ENCODE results near the gene CAVIN2.

GRCh38 chr2:191795715-191796114 is 51.2 kb downstream of the CAVIN2 start:
- TF ChIP-seq CTCF (IDR thresholded peaks at IDR 0.05) (no peak), POLR2A (IDR thresholded peaks at IDR 0.05) (no peak)
